Measurements from ENCODE around the gene VPS54. TPM values are rescaled to one million over a fixed set of nuclear protein-coding genes. Genes with fewer than 3 reads are reported as not detected.
A peak's percentile ranks its signal among the peaks of the same experiment; 100 is the strongest.
"Not testable (repeated sequence)": the region's sequence is repeated elsewhere in the genome, so short reads cannot be mapped to it uniquely, and the experiment has no call there.

VPS54 gene
- total and polyA plus RNA-seq, 2 donors from 2014 or later: 17.4 to 25.0 TPM

GRCh38 chr2:63849381-63850203 lies 169.6 kb downstream of the VPS54 start:
- no peak overlapping the region for H3K4me3 ChIP-seq (ENCODE audit: low read length in 3 of 3)
- FAIRE-seq: no peak
- peak in 3 of 5 donors; percentile 10 to 41 (median 40) for DNase-seq
- H3K4me1 ChIP-seq (ENCODE audit: control insufficient read depth in 2 of 3, insufficient read depth in 2 of 3, low read depth in 1 of 3, low read length in 3 of 3): peaks cover 8 to 28% (median 14%) of the 10 kb centered on the region in 3 donors
- no peaks in the 10 kb centered on the region for H3K27me3 ChIP-seq (ENCODE audit: control insufficient read depth, insufficient read depth, low read length)
- intact Hi-C loops (cut with DNase I): no loop called here
- no peak overlapping the region for H3K27ac ChIP-seq (ENCODE audit: low read depth in 2 of 2, low read length in 2 of 2)
- H3K9ac ChIP-seq (ENCODE audit: low read length in 3 of 3): no peak overlapping the region
- no peaks in the 10 kb centered on the region for H3K9me3 ChIP-seq (ENCODE audit: control insufficient read depth in 2 of 3, insufficient read depth in 1 of 3, low read length in 3 of 3)
- TF ChIP-seq CTCF (IDR thresholded peaks at IDR 0.05; ENCODE audit: borderline replicate concordance, extremely low read depth, insufficient read depth): no peak
- no peaks in the 10 kb centered on the region for H3K36me3 ChIP-seq (ENCODE audit: control insufficient read depth in 2 of 3, insufficient read depth in 3 of 3, low read length in 3 of 3)

GRCh38 chr2:63847571-63847970 lies 171.7 kb downstream of the VPS54 start:
- H3K4me1 ChIP-seq (ENCODE audit: control insufficient read depth in 2 of 3, insufficient read depth in 2 of 3, low read depth in 1 of 3, low read length in 3 of 3): peaks cover 8 to 23% (median 13%) of the 10 kb centered on the region in 3 donors
- FAIRE-seq; H3K27me3 ChIP-seq (ENCODE audit: control insufficient read depth, insufficient read depth, low read length); H3K4me3 ChIP-seq (ENCODE audit: low read length in 3 of 3); H3K9ac ChIP-seq (ENCODE audit: low read length in 3 of 3); intact Hi-C loops (cut with DNase I); H3K36me3 ChIP-seq (ENCODE audit: control insufficient read depth in 2 of 3, insufficient read depth in 3 of 3, low read length in 3 of 3); H3K27ac ChIP-seq (ENCODE audit: low read depth in 2 of 2, low read length in 2 of 2); DNase-seq; H3K9me3 ChIP-seq (ENCODE audit: control insufficient read depth in 2 of 3, insufficient read depth in 1 of 3, low read length in 3 of 3): not testable (repeated sequence)

GRCh38 chr2:63846487-63846886 lies 172.7 kb downstream of the VPS54 start:
- H3K9ac ChIP-seq (ENCODE audit: low read length in 3 of 3): no peak overlapping the region
- H3K27ac ChIP-seq (ENCODE audit: low read depth in 2 of 2, low read length in 2 of 2): no peak overlapping the region
- no peaks in the 10 kb centered on the region for H3K9me3 ChIP-seq (ENCODE audit: control insufficient read depth in 2 of 3, insufficient read depth in 1 of 3, low read length in 3 of 3)
- H3K36me3 ChIP-seq (ENCODE audit: control insufficient read depth in 2 of 3, insufficient read depth in 3 of 3, low read length in 3 of 3): no peaks in the 10 kb centered on the region
- no peak for TF ChIP-seq CTCF (IDR thresholded peaks at IDR 0.05; ENCODE audit: borderline replicate concordance, extremely low read depth, insufficient read depth)
- no peak overlapping the region for H3K4me3 ChIP-seq (ENCODE audit: low read length in 3 of 3)
- intact Hi-C loops (cut with DNase I): no loop called here
- no peaks in the 10 kb centered on the region for H3K27me3 ChIP-seq (ENCODE audit: control insufficient read depth, insufficient read depth, low read length)
- H3K4me1 ChIP-seq (ENCODE audit: control insufficient read depth in 2 of 3, insufficient read depth in 2 of 3, low read depth in 1 of 3, low read length in 3 of 3): peaks cover 8 to 16% (median 12%) of the 10 kb centered on the region in 3 donors
- no peak for FAIRE-seq
- peak in 1 of 5 donors; percentile 27 for DNase-seq

- intact Hi-C loops (cut with DNase I): no loop called here
- Histone ChIP-seq H3K36me3 (ENCODE audit: control insufficient read depth in 2 of 3, insufficient read depth in 3 of 3, low read length in 3 of 3) (no peaks in the 10 kb centered on the region), H3K27me3 (ENCODE audit: control insufficient read depth, insufficient read depth, low read length) (no peaks in the 10 kb centered on the region), H3K27ac (ENCODE audit: low read depth in 2 of 2, low read length in 2 of 2) (no peak overlapping the region), H3K4me3 (ENCODE audit: low read length in 3 of 3) (no peak overlapping the region), H3K9me3 (ENCODE audit: control insufficient read depth in 2 of 3, insufficient read depth in 1 of 3, low read length in 3 of 3) (no peaks in the 10 kb centered on the region), H3K4me1 (ENCODE audit: control insufficient read depth in 2 of 3, insufficient read depth in 2 of 3, low read depth in 1 of 3, low read length in 3 of 3) (peaks cover 8 to 16% (median 12%) of the 10 kb centered on the region in 3 donors), H3K9ac (ENCODE audit: low read length in 3 of 3) (no peak overlapping the region)
- DNase-seq: no peak
- no peak for FAIRE-seq
- TF ChIP-seq CTCF (IDR thresholded peaks at IDR 0.05; ENCODE audit: borderline replicate concordance, extremely low read depth, insufficient read depth): no peak
Measured at GRCh38 chr2:63845866-63846265, 173.4 kb downstream of the VPS54 start.
